HepG2 (cell line): ENCODE measurements around the gene SLC25A25. TPM values are rescaled to one million over a fixed set of nuclear protein-coding genes. Genes with fewer than 3 reads are reported as not detected.
A peak's percentile ranks its signal among the peaks of the same experiment; 100 is the strongest.

Experiments
- ATF7 ChIP-seq, 2 experiments: fragments of 450-650 bp in 1 of 2; sonication (generic) in 1 of 2; formaldehyde crosslinking in 1 of 2; IDR thresholded peaks; 2 replicates each; pipeline versions ENCODE4 v1.4.0 to v1.6.1; 2016 to 2020; ENCODE audit warnings: antibody characterized with exemption in 1 of 2, mild to moderate bottlenecking in 1 of 2, missing genetic modification reagents in 1 of 2
- FOXA1 ChIP-seq, 2 experiments: fragments of 450-650 bp in 1 of 2; sonication (generic) in 1 of 2; formaldehyde crosslinking in 1 of 2; IDR thresholded peaks; 2 replicates each; pipeline versions ENCODE4 v1.4.0 to v1.6.1; 2016 to 2020; ENCODE audit warnings: missing genetic modification reagents in 1 of 2
- FOXK1 ChIP-seq: sonication (generic); formaldehyde crosslinking; IDR thresholded peaks from 2 replicates; pipeline ENCODE4 v1.4.0; 2020; ENCODE audit warnings: low read depth, missing genetic modification reagents, borderline replicate concordance
- HNF4G ChIP-seq, 2 experiments: sonication (generic) in 1 of 2; formaldehyde crosslinking in 1 of 2; IDR thresholded peaks; 2 replicates each; pipeline versions ENCODE4 v1.4.0 to v1.6.1; 2011 to 2020; ENCODE audit warnings: borderline replicate concordance in 2 of 2, low read depth in 2 of 2, mild to moderate bottlenecking in 2 of 2, low read length in 1 of 2, missing genetic modification reagents in 1 of 2, moderate library complexity in 1 of 2
- KAT2B ChIP-seq: fragments of 150-350 bp; IDR thresholded peaks from 2 replicates; pipeline ENCODE4 v1.6.1; 2014; ENCODE audit warnings: low read depth, low read length, borderline replicate concordance
- MTA1 ChIP-seq: sonication (generic); formaldehyde crosslinking; IDR thresholded peaks from 2 replicates; pipeline ENCODE4 v1.4.0; 2020; ENCODE audit warnings: missing genetic modification reagents, mild to moderate bottlenecking, borderline replicate concordance
- SAFB2 ChIP-seq: sonication (generic); formaldehyde crosslinking; IDR thresholded peaks from 2 replicates; pipeline ENCODE4 v1.5.1; 2020; ENCODE audit warnings: missing genetic modification reagents, low read depth, mild to moderate bottlenecking, borderline replicate concordance
- SYNCRIP ChIP-seq: fragments of 200-400 bp; formaldehyde crosslinking; IDR thresholded peaks from 2 replicates; pipeline ENCODE4 v1.6.1; 2018; ENCODE audit warnings: mild to moderate bottlenecking, low read depth, low read length; ENCODE audit not compliant: insufficient read depth
- TEAD2 ChIP-seq: sonication (generic); formaldehyde crosslinking; IDR thresholded peaks from 2 replicates; pipeline ENCODE4 v1.9.0; 2021; ENCODE audit warnings: missing genetic modification reagents
- TEAD3 ChIP-seq: optimal IDR thresholded peaks from 2 replicates; pipeline ENCODE3; 2016; ENCODE audit warnings: borderline replicate concordance
- ZNF746 ChIP-seq: sonication (generic); formaldehyde crosslinking; IDR thresholded peaks from 2 replicates; pipeline ENCODE4 v1.8.0; 2022; ENCODE audit warnings: mild to moderate bottlenecking, missing genetic modification reagents
- ZNF766 ChIP-seq: sonication (generic); formaldehyde crosslinking; IDR thresholded peaks from 2 replicates; pipeline ENCODE4 v1.5.0; 2020; ENCODE audit warnings: missing genetic modification reagents, borderline replicate concordance
- polyA plus RNA-seq, 8 experiments: library from polyadenylated mRNA; depleted of rRNA in 3 of 8; stranded (reverse) in 7 of 8; unstranded in 1 of 8; fragments of >200 nt; fragmentation: Illumina TruSeq in 4 of 8; extraction: Trizol in 4 of 8; gene quantifications; 2 replicates each; pipeline versions ENCODE4 v1.2.1 to v1.2.3, GENCODE V29; 2011 to 2016; ENCODE audit warnings: low read depth in 4 of 8, missing spikeins in 1 of 8, mixed read lengths in 1 of 8; ENCODE audit not compliant: insufficient read depth in 1 of 8
- total RNA-seq, 5 experiments: library from RNA; depleted of rRNA; stranded (reverse); fragments of >200 nt; fragmentation: Illumina TruSeq; extraction: Trizol; gene quantifications; 2 replicates each; pipeline ENCODE4 v1.2.3, GENCODE V29; 2016; ENCODE audit warnings: low read depth in 1 of 5
- TF ChIP-seq, protein P1 (sequence below): sonication (generic); formaldehyde crosslinking; IDR thresholded peaks from 2 replicates; pipeline ENCODE4 v1.4.0; 2020; ENCODE audit warnings: mild to moderate bottlenecking, missing genetic modification reagents
- TF ChIP-seq, protein P2 (sequence below): sonication (generic); formaldehyde crosslinking; IDR thresholded peaks from 2 replicates; pipeline ENCODE4 v1.5.1; 2020; ENCODE audit warnings: missing genetic modification reagents, mild to moderate bottlenecking, borderline replicate concordance
- TF ChIP-seq, protein P3 (sequence below), 2 experiments: IDR thresholded peaks; 2 replicates each; pipeline ENCODE4 v1.6.1; 2011 to 2012; ENCODE audit warnings: low read length in 2 of 2, borderline replicate concordance in 1 of 2, low read depth in 1 of 2, mild to moderate bottlenecking in 1 of 2, moderate library complexity in 1 of 2
- TF ChIP-seq, protein P4 (sequence below): IDR thresholded peaks from 2 replicates; pipeline ENCODE4 v1.6.1; 2018; ENCODE audit warnings: missing genetic modification reagents, mild to moderate bottlenecking, missing compliant biosample characterization
- TF ChIP-seq, protein P5 (sequence below): sonication (generic); formaldehyde crosslinking; IDR thresholded peaks from 2 replicates; pipeline ENCODE4 v1.5.1; 2020; ENCODE audit warnings: missing genetic modification reagents, mild to moderate bottlenecking, borderline replicate concordance
- TF ChIP-seq, protein P6 (sequence below): sonication (generic); formaldehyde crosslinking; IDR thresholded peaks from 2 replicates; pipeline ENCODE4 v1.4.0; 2020; ENCODE audit warnings: missing genetic modification reagents; ENCODE audit errors: not compliant biosample characterization

SLC25A25 gene
- total and polyA plus RNA-seq, 2 of the 13 experiments (the other 11 are each of a cell fraction or from before 2014, with no cell fraction given) = 10.5 to 24.8 TPM

DNA sequence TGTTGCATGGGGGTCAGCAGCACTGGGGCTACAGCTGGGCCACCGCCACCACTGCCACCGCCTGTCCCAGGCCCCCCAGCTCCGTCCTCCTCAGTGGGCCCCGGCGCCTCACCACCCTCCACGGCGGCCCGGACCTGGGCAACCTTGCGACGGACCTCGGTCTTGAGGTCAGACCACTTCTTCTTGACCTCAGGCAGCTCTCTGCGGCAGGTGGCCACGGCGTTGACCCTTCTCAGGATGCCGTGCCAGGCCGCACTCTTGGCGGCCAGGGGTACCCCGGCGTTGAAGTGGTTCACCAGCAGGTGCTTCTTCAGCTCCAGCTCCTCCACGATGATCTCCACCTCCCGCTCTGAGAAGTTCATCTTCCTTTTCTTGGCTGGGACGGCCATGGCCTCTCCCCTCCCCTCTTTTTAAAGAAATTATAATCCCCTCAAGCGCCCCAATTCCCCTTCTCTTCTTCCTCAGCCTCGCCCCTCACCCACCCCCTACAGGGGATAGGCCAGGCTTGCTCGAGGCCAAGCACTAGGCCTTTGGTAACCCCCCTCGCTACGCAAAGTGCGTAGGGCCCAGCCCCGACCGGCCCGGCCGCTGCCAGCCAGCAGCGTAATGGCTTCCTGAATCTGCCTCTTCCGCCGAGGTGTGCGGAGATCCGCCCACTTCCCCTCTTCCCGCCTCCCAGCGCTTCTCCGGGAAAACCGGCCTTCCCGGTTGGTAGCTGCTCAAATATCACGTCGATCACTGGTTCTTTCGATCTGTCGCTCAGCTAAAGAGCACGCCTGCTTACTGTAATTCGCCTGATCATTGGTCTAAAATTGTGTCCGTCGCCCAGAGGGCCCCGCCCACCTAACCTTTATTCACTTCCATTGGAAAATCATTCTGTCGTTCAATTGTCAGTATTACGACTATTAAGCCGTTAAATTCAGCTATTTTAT, 1.1 kb upstream of the SLC25A25 start, which contains the start of gene NAIF1 (continued):
- TF ChIP-seq, protein P1, sequence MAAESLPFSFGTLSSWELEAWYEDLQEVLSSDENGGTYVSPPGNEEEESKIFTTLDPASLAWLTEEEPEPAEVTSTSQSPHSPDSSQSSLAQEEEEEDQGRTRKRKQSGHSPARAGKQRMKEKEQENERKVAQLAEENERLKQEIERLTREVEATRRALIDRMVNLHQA = no peak
- TF ChIP-seq TEAD2 (no peak), MTA1 (CRISPR knock-in tag) (no peak), ATF7 (IDR thresholded peaks at IDR 0.05) (no peak), ATF7 (CRISPR knock-in tag; IDR thresholded peaks at IDR 0.05) (no peak), ZNF746 (CRISPR knock-in tag) (no peak), SAFB2 (no peak), FOXA1 (IDR thresholded peaks at IDR 0.05) (no peak), FOXA1 (CRISPR knock-in tag; IDR thresholded peaks at IDR 0.05) (no peak), FOXK1 (CRISPR knock-in tag) (peak; percentile 40; the same call in 1 of the 2 replicates), TEAD3 (no peak), ZNF766 (no peak), HNF4G (IDR thresholded peaks at IDR 0.05; ENCODE audit: borderline replicate concordance, low read depth, low read length) (no peak), HNF4G (CRISPR knock-in tag; IDR thresholded peaks at IDR 0.05; ENCODE audit: borderline replicate concordance, low read depth) (no peak), SYNCRIP (no peak), KAT2B (no peak)
- TF ChIP-seq, protein P2, sequence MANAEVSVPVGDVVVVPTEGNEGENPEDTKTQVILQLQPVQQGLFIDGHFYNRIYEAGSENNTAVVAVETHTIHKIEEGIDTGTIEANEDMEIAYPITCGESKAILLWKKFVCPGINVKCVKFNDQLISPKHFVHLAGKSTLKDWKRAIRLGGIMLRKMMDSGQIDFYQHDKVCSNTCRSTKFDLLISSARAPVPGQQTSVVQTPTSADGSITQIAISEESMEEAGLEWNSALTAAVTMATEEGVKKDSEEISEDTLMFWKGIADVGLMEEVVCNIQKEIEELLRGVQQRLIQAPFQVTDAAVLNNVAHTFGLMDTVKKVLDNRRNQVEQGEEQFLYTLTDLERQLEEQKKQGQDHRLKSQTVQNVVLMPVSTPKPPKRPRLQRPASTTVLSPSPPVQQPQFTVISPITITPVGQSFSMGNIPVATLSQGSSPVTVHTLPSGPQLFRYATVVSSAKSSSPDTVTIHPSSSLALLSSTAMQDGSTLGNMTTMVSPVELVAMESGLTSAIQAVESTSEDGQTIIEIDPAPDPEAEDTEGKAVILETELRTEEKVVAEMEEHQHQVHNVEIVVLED = no peak; the same call in 1 of the 2 replicates
- TF ChIP-seq, protein P3, sequence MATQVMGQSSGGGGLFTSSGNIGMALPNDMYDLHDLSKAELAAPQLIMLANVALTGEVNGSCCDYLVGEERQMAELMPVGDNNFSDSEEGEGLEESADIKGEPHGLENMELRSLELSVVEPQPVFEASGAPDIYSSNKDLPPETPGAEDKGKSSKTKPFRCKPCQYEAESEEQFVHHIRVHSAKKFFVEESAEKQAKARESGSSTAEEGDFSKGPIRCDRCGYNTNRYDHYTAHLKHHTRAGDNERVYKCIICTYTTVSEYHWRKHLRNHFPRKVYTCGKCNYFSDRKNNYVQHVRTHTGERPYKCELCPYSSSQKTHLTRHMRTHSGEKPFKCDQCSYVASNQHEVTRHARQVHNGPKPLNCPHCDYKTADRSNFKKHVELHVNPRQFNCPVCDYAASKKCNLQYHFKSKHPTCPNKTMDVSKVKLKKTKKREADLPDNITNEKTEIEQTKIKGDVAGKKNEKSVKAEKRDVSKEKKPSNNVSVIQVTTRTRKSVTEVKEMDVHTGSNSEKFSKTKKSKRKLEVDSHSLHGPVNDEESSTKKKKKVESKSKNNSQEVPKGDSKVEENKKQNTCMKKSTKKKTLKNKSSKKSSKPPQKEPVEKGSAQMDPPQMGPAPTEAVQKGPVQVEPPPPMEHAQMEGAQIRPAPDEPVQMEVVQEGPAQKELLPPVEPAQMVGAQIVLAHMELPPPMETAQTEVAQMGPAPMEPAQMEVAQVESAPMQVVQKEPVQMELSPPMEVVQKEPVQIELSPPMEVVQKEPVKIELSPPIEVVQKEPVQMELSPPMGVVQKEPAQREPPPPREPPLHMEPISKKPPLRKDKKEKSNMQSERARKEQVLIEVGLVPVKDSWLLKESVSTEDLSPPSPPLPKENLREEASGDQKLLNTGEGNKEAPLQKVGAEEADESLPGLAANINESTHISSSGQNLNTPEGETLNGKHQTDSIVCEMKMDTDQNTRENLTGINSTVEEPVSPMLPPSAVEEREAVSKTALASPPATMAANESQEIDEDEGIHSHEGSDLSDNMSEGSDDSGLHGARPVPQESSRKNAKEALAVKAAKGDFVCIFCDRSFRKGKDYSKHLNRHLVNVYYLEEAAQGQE (IDR thresholded peaks at IDR 0.05; ENCODE audit: borderline replicate concordance in 1 of 2, low read depth in 1 of 2, low read length in 2 of 2) = no peak
- TF ChIP-seq, protein P4, sequence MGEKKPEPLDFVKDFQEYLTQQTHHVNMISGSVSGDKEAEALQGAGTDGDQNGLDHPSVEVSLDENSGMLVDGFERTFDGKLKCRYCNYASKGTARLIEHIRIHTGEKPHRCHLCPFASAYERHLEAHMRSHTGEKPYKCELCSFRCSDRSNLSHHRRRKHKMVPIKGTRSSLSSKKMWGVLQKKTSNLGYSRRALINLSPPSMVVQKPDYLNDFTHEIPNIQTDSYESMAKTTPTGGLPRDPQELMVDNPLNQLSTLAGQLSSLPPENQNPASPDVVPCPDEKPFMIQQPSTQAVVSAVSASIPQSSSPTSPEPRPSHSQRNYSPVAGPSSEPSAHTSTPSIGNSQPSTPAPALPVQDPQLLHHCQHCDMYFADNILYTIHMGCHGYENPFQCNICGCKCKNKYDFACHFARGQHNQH = no peak
- TF ChIP-seq, protein P5, sequence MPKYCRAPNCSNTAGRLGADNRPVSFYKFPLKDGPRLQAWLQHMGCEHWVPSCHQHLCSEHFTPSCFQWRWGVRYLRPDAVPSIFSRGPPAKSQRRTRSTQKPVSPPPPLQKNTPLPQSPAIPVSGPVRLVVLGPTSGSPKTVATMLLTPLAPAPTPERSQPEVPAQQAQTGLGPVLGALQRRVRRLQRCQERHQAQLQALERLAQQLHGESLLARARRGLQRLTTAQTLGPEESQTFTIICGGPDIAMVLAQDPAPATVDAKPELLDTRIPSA (CRISPR knock-in tag) = no peak
- TF ChIP-seq, protein P6, sequence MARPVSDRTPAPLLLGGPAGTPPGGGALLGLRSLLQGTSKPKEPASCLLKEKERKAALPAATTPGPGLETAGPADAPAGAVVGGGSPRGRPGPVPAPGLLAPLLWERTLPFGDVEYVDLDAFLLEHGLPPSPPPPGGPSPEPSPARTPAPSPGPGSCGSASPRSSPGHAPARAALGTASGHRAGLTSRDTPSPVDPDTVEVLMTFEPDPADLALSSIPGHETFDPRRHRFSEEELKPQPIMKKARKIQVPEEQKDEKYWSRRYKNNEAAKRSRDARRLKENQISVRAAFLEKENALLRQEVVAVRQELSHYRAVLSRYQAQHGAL (CRISPR knock-in tag) = no peak
